ENCODE data around the gene LRRC23.

The LRRC23 gene

GRCh38 chr12:6925239-6925539 lies 20.6 kb downstream of the LRRC23 start:
- no peak for TF ChIP-seq CTCF (IDR thresholded peaks at IDR 0.05; ENCODE audit: insufficient read depth, low read depth, low read length, missing control alignments)
- DNase-seq (ENCODE audit: low read depth) = no peak
- H3K4me3 ChIP-seq (ENCODE audit: low read length) = peak overlapping the region; percentile 61

GRCh38 chr12:6925540-6926279 lies 21.1 kb downstream of the LRRC23 start:
- no peak for TF ChIP-seq CTCF (IDR thresholded peaks at IDR 0.05; ENCODE audit: insufficient read depth, low read depth, low read length, missing control alignments)
- H3K4me3 ChIP-seq (ENCODE audit: low read length) = peak overlapping the region; percentile 61
- peak; percentile 89 for DNase-seq (ENCODE audit: low read depth)

- peak; percentile 48 for DNase-seq (ENCODE audit: low read depth)
- peak within 1 kb of the TSS; percentile 81 for H3K4me3 ChIP-seq (ENCODE audit: low read length)
- no peak for TF ChIP-seq CTCF (IDR thresholded peaks at IDR 0.05; ENCODE audit: insufficient read depth, low read depth, low read length, missing control alignments)
These were observed 22.9 kb downstream of the LRRC23 start, which contains the start of gene ATN1 for GRCh38 chr12:6927379-6928021. TSS of gene ATN1 (plus strand) at chr12:6927959. CDS start at chr12:6934002, 6,043 bp downstream.

GRCh38 chr12:6928022-6928702 lies 23.5 kb downstream of the LRRC23 start:
- TF ChIP-seq CTCF (IDR thresholded peaks at IDR 0.05; ENCODE audit: insufficient read depth, low read depth, low read length, missing control alignments) = no peak

GRCh38 chr12:6928703-6929407 lies 24.2 kb downstream of the LRRC23 start:
- peak overlapping the region; percentile 81 for H3K4me3 ChIP-seq (ENCODE audit: low read length)
- no peak for DNase-seq (ENCODE audit: low read depth)
- no peak for TF ChIP-seq CTCF (IDR thresholded peaks at IDR 0.05; ENCODE audit: insufficient read depth, low read depth, low read length, missing control alignments)

More at GRCh38 chr12:6928022-6928702, 23.5 kb downstream of the LRRC23 start:
- no peak for DNase-seq (ENCODE audit: low read depth)
- peak overlapping the region; percentile 81 for H3K4me3 ChIP-seq (ENCODE audit: low read length)

GRCh38 chr12:6929466-6930452 lies 25.1 kb downstream of the LRRC23 start:
- peak overlapping the region; percentile 81 for H3K4me3 ChIP-seq (ENCODE audit: low read length)
- no peak for TF ChIP-seq CTCF (IDR thresholded peaks at IDR 0.05; ENCODE audit: insufficient read depth, low read depth, low read length, missing control alignments)
- DNase-seq (ENCODE audit: low read depth) = no peak
